ENCODE measurements around the gene ARHGAP6. TPM values are rescaled to one million over a fixed set of nuclear protein-coding genes. Genes with fewer than 3 reads are reported as not detected.

ARHGAP6 gene
- total and polyA plus RNA-seq, 2 donors from 2014 or later: 6.0 to 20.4 TPM

GRCh38 chrX:11190745-11191510 is 474.8 kb downstream of the ARHGAP6 start:
- FAIRE-seq (no peak), DNase-seq (peak in 4 of 5 donors; percentile 19 to 33 (median 22))
- no peaks in the 10 kb centered on the region for H3K9me3 ChIP-seq (ENCODE audit: control insufficient read depth in 2 of 3, insufficient read depth in 1 of 3, low read length in 3 of 3)
- H3K27ac ChIP-seq (ENCODE audit: low read depth in 2 of 2, low read length in 2 of 2): no peak overlapping the region
- intact Hi-C loops (cut with DNase I): no loop called here
- no peak overlapping the region for H3K9ac ChIP-seq (ENCODE audit: low read length in 3 of 3)
- TF ChIP-seq, protein P1, sequence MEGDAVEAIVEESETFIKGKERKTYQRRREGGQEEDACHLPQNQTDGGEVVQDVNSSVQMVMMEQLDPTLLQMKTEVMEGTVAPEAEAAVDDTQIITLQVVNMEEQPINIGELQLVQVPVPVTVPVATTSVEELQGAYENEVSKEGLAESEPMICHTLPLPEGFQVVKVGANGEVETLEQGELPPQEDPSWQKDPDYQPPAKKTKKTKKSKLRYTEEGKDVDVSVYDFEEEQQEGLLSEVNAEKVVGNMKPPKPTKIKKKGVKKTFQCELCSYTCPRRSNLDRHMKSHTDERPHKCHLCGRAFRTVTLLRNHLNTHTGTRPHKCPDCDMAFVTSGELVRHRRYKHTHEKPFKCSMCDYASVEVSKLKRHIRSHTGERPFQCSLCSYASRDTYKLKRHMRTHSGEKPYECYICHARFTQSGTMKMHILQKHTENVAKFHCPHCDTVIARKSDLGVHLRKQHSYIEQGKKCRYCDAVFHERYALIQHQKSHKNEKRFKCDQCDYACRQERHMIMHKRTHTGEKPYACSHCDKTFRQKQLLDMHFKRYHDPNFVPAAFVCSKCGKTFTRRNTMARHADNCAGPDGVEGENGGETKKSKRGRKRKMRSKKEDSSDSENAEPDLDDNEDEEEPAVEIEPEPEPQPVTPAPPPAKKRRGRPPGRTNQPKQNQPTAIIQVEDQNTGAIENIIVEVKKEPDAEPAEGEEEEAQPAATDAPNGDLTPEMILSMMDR (IDR thresholded peaks at IDR 0.05; ENCODE audit: borderline replicate concordance, extremely low read depth, insufficient read depth): no peak
- H3K36me3 ChIP-seq (ENCODE audit: control insufficient read depth in 2 of 3, insufficient read depth in 3 of 3, low read length in 3 of 3): no peaks in the 10 kb centered on the region
- no peaks in the 10 kb centered on the region for H3K4me1 ChIP-seq (ENCODE audit: control insufficient read depth in 2 of 3, insufficient read depth in 2 of 3, low read depth in 1 of 3, low read length in 3 of 3)
- H3K27me3 ChIP-seq (ENCODE audit: control insufficient read depth, insufficient read depth, low read length): no peaks in the 10 kb centered on the region
- H3K4me3 ChIP-seq (ENCODE audit: low read length in 3 of 3): no peak overlapping the region

DNA sequence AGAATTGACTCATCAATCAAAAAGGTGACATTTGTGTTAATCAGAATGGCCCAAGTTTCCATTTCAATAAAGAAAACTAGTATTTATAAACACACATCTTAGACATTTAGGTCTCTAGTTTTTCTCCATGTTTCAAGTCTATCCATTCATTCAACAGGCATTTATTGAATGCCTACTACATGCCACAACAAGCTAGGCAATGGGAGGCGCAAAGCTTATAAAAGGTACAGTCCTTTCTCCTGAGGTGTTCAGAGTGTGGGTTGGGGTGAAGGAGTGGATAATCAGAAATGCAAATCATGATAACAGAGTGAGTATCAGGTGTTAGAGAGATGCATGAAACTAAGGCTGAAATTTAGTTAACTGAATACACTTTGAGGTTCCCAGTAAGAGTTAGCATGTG is 476.6 kb downstream of the ARHGAP6 start:
- intact Hi-C loops (cut with DNase I): no loop called here
- H3K9me3 ChIP-seq (ENCODE audit: control insufficient read depth in 2 of 3, insufficient read depth in 1 of 3, low read length in 3 of 3): no peaks in the 10 kb centered on the region
- DNase-seq (no peak), FAIRE-seq (no peak)
- no peak overlapping the region for H3K4me3 ChIP-seq (ENCODE audit: low read length in 3 of 3)
- H3K4me1 ChIP-seq (ENCODE audit: control insufficient read depth in 2 of 3, insufficient read depth in 2 of 3, low read depth in 1 of 3, low read length in 3 of 3): no peaks in the 10 kb centered on the region
- H3K27me3 ChIP-seq (ENCODE audit: control insufficient read depth, insufficient read depth, low read length): peaks cover 2% of the 10 kb centered on the region
- H3K9ac ChIP-seq (ENCODE audit: low read length in 3 of 3): no peak overlapping the region
- TF ChIP-seq, protein P1 (IDR thresholded peaks at IDR 0.05; ENCODE audit: borderline replicate concordance, extremely low read depth, insufficient read depth): no peak
- H3K36me3 ChIP-seq (ENCODE audit: control insufficient read depth in 2 of 3, insufficient read depth in 3 of 3, low read length in 3 of 3): no peaks in the 10 kb centered on the region
- no peak overlapping the region for H3K27ac ChIP-seq (ENCODE audit: low read depth in 2 of 2, low read length in 2 of 2)

- intact Hi-C loops (cut with DNase I): no loop called here
- Histone ChIP-seq H3K36me3 (ENCODE audit: control insufficient read depth in 2 of 3, insufficient read depth in 3 of 3, low read length in 3 of 3) (no peaks in the 10 kb centered on the region), H3K4me3 (ENCODE audit: low read length in 3 of 3) (no peak overlapping the region), H3K4me1 (ENCODE audit: control insufficient read depth in 2 of 3, insufficient read depth in 2 of 3, low read depth in 1 of 3, low read length in 3 of 3) (no peaks in the 10 kb centered on the region), H3K27ac (ENCODE audit: low read depth in 2 of 2, low read length in 2 of 2) (no peak overlapping the region), H3K27me3 (ENCODE audit: control insufficient read depth, insufficient read depth, low read length) (peaks cover 2% of the 10 kb centered on the region), H3K9me3 (ENCODE audit: control insufficient read depth in 2 of 3, insufficient read depth in 1 of 3, low read length in 3 of 3) (no peaks in the 10 kb centered on the region), H3K9ac (ENCODE audit: low read length in 3 of 3) (no peak overlapping the region)
- FAIRE-seq: no peak
- TF ChIP-seq, protein P1 (IDR thresholded peaks at IDR 0.05; ENCODE audit: borderline replicate concordance, extremely low read depth, insufficient read depth): no peak
- DNase-seq: no peak
These were observed 477.1 kb downstream of the ARHGAP6 start for GRCh38 chrX:11188664-11189063.

All from kidney (tissue), 14 donors.